ENCODE measurements around the gene CLDN20.

Gene CLDN20

GRCh38 chr6:155245193-155245592 lies 18.6 kb upstream of the CLDN20 start:
- no peak for DNase-seq

- DNase-seq = no peak
Observed at GRCh38 chr6:155245831-155246230, 18.0 kb upstream of the CLDN20 start.

- DNase-seq = no peak
Observed at GRCh38 chr6:155246825-155247224, 17.0 kb upstream of the CLDN20 start.

GRCh38 chr6:155247618-155248007 lies 16.2 kb upstream of the CLDN20 start:
- no peak for DNase-seq

GRCh38 chr6:155248008-155249001 lies 15.5 kb upstream of the CLDN20 start:
- DNase-seq = peak in 44 of 58 donors; percentile 21 to 81 (median 44)

GRCh38 chr6:155250701-155251381 lies 13.0 kb upstream of the CLDN20 start:
- DNase-seq = no peak

- peak in 6 of 58 donors; percentile 24 to 62 (median 42) for DNase-seq
Observed at GRCh38 chr6:155252581-155252980, 11.2 kb upstream of the CLDN20 start.

GRCh38 chr6:155253337-155253736 lies 10.5 kb upstream of the CLDN20 start:
- no peak for DNase-seq

- DNase-seq = no peak
Observed at GRCh38 chr6:155254139-155254538, 9.7 kb upstream of the CLDN20 start.

GRCh38 chr6:155256122-155256795 lies 7.6 kb upstream of the CLDN20 start:
- no peak for DNase-seq

- DNase-seq = no peak
Observed at GRCh38 chr6:155257796-155258195, 6.0 kb upstream of the CLDN20 start.

GRCh38 chr6:155259204-155259603 lies 4.6 kb upstream of the CLDN20 start:
- DNase-seq = no peak

GRCh38 chr6:155259897-155260296 lies 3.9 kb upstream of the CLDN20 start:
- DNase-seq = no peak

GRCh38 chr6:155260686-155261085 lies 3.1 kb upstream of the CLDN20 start:
- no peak for DNase-seq

- DNase-seq = no peak
Observed at GRCh38 chr6:155261111-155261900, 2.5 kb upstream of the CLDN20 start.

GRCh38 chr6:155262655-155263054 lies 1.2 kb upstream of the CLDN20 start:
- no peak for DNase-seq

GRCh38 chr6:155264693-155265320 lies 994 bp downstream of the CLDN20 start:
- DNase-seq = peak in 2 of 58 donors; percentile 18 to 25

GRCh38 chr6:155265843-155266535 lies 2.2 kb downstream of the CLDN20 start:
- no peak for DNase-seq

GRCh38 chr6:155267411-155267810 lies 3.6 kb downstream of the CLDN20 start:
- DNase-seq = no peak

All from anterior cingulate cortex (tissue), 58 donors.